K562 (cell line): ENCODE results near the gene FSTL3. TPM values are rescaled to one million over a fixed set of nuclear protein-coding genes. Genes with fewer than 3 reads are reported as not detected.
A peak's percentile ranks its signal among the peaks of the same experiment; 100 is the strongest.

Source experiments
- ATAC-seq: fragments of 200-7000 bp; cut with Tn5 transposase; 3 replicates; pipeline ENCODE4 v1.9.1; 2020; ENCODE audit warnings: moderate library complexity
- BruUV-seq: library from RNA; stranded (reverse); fragments of 400-500 nt; replicated peaks from 2 replicates; lab custom pipeline; 2021; lab: Mats Ljungman, UMichigan
- CTCF ChIA-PET: fragments of 300-600 bp; formaldehyde crosslinking; extraction: SDS; loops from one replicate; lab custom pipeline; 2021; ENCODE audit warnings: low intra/inter-chr PET ratio; lab: Yijun Ruan, JAX
- POLR2A ChIA-PET: fragments of 300-600, 350-650 bp; sonication (Branson Sonifier 250); formaldehyde crosslinking; extraction: SDS; loops from one replicate; lab custom pipeline; 2021; ENCODE audit warnings: antibody characterized with exemption, inconsistent platforms; lab: Yijun Ruan, JAX
- DNase-seq, 4 experiments: peaks; one replicate each; pipeline versions ENCODE4 v3.0.0 to v3.0.0-alpha.2; 2011 to 2018; ENCODE audit warnings: low spot score in 3 of 4, mixed read lengths in 3 of 4; ENCODE audit errors: extremely low read depth in 1 of 4
- FAIRE-seq: peaks from 2 replicates; lab custom pipeline; 2011; peaks lifted over from hg19 to GRCh38; lab: Jason Lieb, UNC
- H2AFZ ChIP-seq: 2 replicates; pipeline ENCODE4 v1.6.0; 2011; ENCODE audit warnings: low read depth, low read length, control low read depth, inconsistent platforms
- H3K27ac ChIP-seq: fragments of 200-600 bp; 3 replicates; pipeline ENCODE4 v1.8.0; 2011; ENCODE audit warnings: low read depth, mild to moderate bottlenecking, control low read depth, inconsistent platforms, low read length, moderate library complexity, mixed read lengths; ENCODE audit errors: extremely low read depth
- H3K27me3 ChIP-seq, 2 experiments: fragments of 300-600 bp in 1 of 2; 2 replicates in 1 of 2; 3 replicates in 1 of 2; pipeline versions ENCODE4 v1.6.0 to v1.8.0; 2011; ENCODE audit warnings: inconsistent platforms in 2 of 2, low read length in 2 of 2, mild to moderate bottlenecking in 1 of 2, mixed read lengths in 1 of 2, moderate library complexity in 1 of 2; ENCODE audit not compliant: control insufficient read depth in 2 of 2, insufficient read depth in 2 of 2
- H3K36me3 ChIP-seq: fragments of 300-600 bp; 3 replicates; pipeline ENCODE4 v1.8.0; 2011; ENCODE audit warnings: mild to moderate bottlenecking, low read length, inconsistent platforms; ENCODE audit not compliant: control insufficient read depth, insufficient read depth
- H3K4me1 ChIP-seq, 2 experiments: fragments of 200-600 bp in 1 of 2; replicated peaks in 1 of 2; 2 replicates in 1 of 2; 3 replicates in 1 of 2; pipeline versions ENCODE4 v1.5.1 to v1.8.0; 2011; ENCODE audit warnings: inconsistent platforms in 2 of 2, low read length in 2 of 2, mild to moderate bottlenecking in 1 of 2, mixed read lengths in 1 of 2, moderate library complexity in 1 of 2; ENCODE audit not compliant: control insufficient read depth in 2 of 2, insufficient read depth in 2 of 2
- H3K4me2 ChIP-seq: 2 replicates; pipeline ENCODE4 v1.6.1; 2011; ENCODE audit warnings: low read length, control low read depth, inconsistent platforms, mixed read lengths; ENCODE audit not compliant: insufficient read depth
- H3K4me3 ChIP-seq: fragments of 200-600 bp; sonication (generic), shearing (Covaris generic); 2 replicates; pipeline ENCODE4 v1.5.1; 2016; ENCODE audit warnings: control low read depth, inconsistent platforms
- H3K79me2 ChIP-seq: fragments of 200-600 bp; 3 replicates; pipeline ENCODE4 v1.8.0; 2011; ENCODE audit warnings: low read length, inconsistent platforms; ENCODE audit not compliant: control insufficient read depth, insufficient read depth
- H3K9ac ChIP-seq, 2 experiments: 2 replicates each; pipeline versions ENCODE4 v1.6.0 to v1.6.1; 2011; ENCODE audit warnings: low read depth in 2 of 2, low read length in 2 of 2, control low read depth in 1 of 2, inconsistent platforms in 1 of 2, mild to moderate bottlenecking in 1 of 2, mixed read lengths in 1 of 2; ENCODE audit not compliant: insufficient read depth in 1 of 2
- H3K9me1 ChIP-seq: one replicate; pipeline ENCODE4 v1.6.0; 2011; ENCODE audit warnings: inconsistent platforms, mild to moderate bottlenecking, low read length, moderate library complexity; ENCODE audit not compliant: control insufficient read depth, insufficient read depth
- H3K9me3 ChIP-seq: replicated peaks from 2 replicates; pipeline ENCODE4 v1.5.1; 2011; ENCODE audit warnings: low read depth, low read length, inconsistent platforms; ENCODE audit not compliant: control insufficient read depth, insufficient read depth
- H4K20me1 ChIP-seq: replicated peaks from 2 replicates; pipeline ENCODE4 v1.6.1; 2011; ENCODE audit warnings: low read length, inconsistent platforms, mixed read lengths; ENCODE audit not compliant: control insufficient read depth, insufficient read depth
- BCL6 ChIP-seq: fragments of 250-450 bp; sonication (Bioruptor Pico); IDR thresholded peaks from 2 replicates; pipeline ENCODE4 v1.4.0; 2020
- BRF1 ChIP-seq: IDR thresholded peaks from 3 replicates; pipeline ENCODE4 v1.6.1; 2011; ENCODE audit warnings: borderline replicate concordance, mild to moderate bottlenecking; ENCODE audit not compliant: insufficient read length; ENCODE audit errors: extremely low read depth
- ELF2 ChIP-seq: fragments of 250-450 bp; sonication (Bioruptor Pico); IDR thresholded peaks from 2 replicates; pipeline ENCODE4 v1.5.0; 2021; ENCODE audit warnings: mild to moderate bottlenecking
- FUS ChIP-seq: fragments of 200-400 bp; formaldehyde crosslinking; optimal IDR thresholded peaks from 2 replicates; pipeline ENCODE3; 2017; ENCODE audit warnings: low read depth, low read length
- KHSRP ChIP-seq: fragments of 450-650 bp; IDR thresholded peaks from 2 replicates; pipeline ENCODE4 v1.6.1; 2017
- POLR2G ChIP-seq: fragments of 200-400 bp; formaldehyde crosslinking; IDR thresholded peaks from 2 replicates; pipeline ENCODE4 v1.6.1; 2017; ENCODE audit warnings: low read depth, mild to moderate bottlenecking, antibody characterized with exemption, low read length, moderate library complexity
- SETDB1 ChIP-seq: IDR thresholded peaks from one replicate; pipeline ENCODE4 v1.6.1; 2012; ENCODE audit warnings: low read length, control low read depth, inconsistent platforms
- ZSCAN29 ChIP-seq: fragments of 450-650 bp; IDR thresholded peaks from 2 replicates; pipeline ENCODE4 v1.6.1; 2017
- WGBS: fragments of 100-300 bp; shearing (Covaris generic); methylation state at CpG from one replicate; pipeline ENCODE4 v1.1.6; 2016; ENCODE audit warnings: low coverage, mixed read lengths; ENCODE audit not compliant: insufficient coverage; ENCODE audit errors: missing lambda C conversion rate; 5-methylcytosine and 5-hydroxymethylcytosine counted together
- in situ Hi-C: fragments of 300-500 bp; cut with MboI; formaldehyde crosslinking; loops from 4 replicates; pipeline ENCODE4 v1.15.0; 2018; ENCODE audit warnings: inconsistent platforms, mixed read lengths
- intact Hi-C: fragments of 100-400 bp; cut with micrococcal nuclease; formaldehyde crosslinking; loops from 2 replicates; pipeline ENCODE4 v1.14.2; 2022
- polyA plus RNA-seq, 8 experiments: library from polyadenylated mRNA; depleted of rRNA in 4 of 8; stranded (reverse) in 5 of 8; unstranded in 3 of 8; fragments of >200 nt; fragmentation: Nextera tagmentation in 2 of 8; fragmentation: Illumina TruSeq in 1 of 8; extraction: Ambion mirVana in 2 of 8; extraction: Trizol in 1 of 8; gene quantifications; 2 replicates each; pipeline versions ENCODE4 v1.2.1 to v1.2.3, GENCODE V29; 2011 to 2014; ENCODE audit warnings: inconsistent platforms in 1 of 8, missing spikeins in 1 of 8
- total RNA-seq, 7 experiments: library from RNA; depleted of rRNA in 6 of 7; stranded (reverse); fragments of >200 nt in 6 of 7; fragmentation: Illumina TruSeq in 2 of 7; extraction: Trizol in 2 of 7; gene quantifications; 2 replicates each; pipeline versions ENCODE4 v1.2.1 to v1.2.3, GENCODE V29; 2011 to 2021; ENCODE audit warnings: low replicate concordance in 1 of 7

The FSTL3 gene
- total and polyA plus RNA-seq, 9 of the 15 experiments (the other 6 are each of a cell fraction or from before 2014, with no cell fraction given), result 0.35 to 6.8 (median 4.2) TPM; not detected in 1

- 59% methylated on average over 22 of the region's 25 CpGs for WGBS
- H3K4me2 ChIP-seq, result no peak overlapping the region
- H3K9me1 ChIP-seq, result peaks cover 7% of the 10 kb centered on the region
- in situ Hi-C loops (no loop called here), intact Hi-C loops (no loop called here)
- H3K27ac ChIP-seq, result no peak overlapping the region
- TF ChIP-seq BRF1 (no peak), SETDB1 (no peak), BCL6 (no peak), ZSCAN29 (no peak), POLR2G (no peak), FUS (no peak), ELF2 (CRISPR knock-in tag) (no peak), KHSRP (no peak)
- peaks cover 5 to 61% of the 10 kb centered on the region in 2 experiments; a peak in 4 of 5 replicates for H3K4me1 ChIP-seq
- BruUV-seq, result no TSS peak
- H4K20me1 ChIP-seq, result no peaks in the 10 kb centered on the region
- peak overlapping the region in 1 of 2 experiments; percentile 83; a peak in 2 of 4 replicates for H3K9ac ChIP-seq
- DNase-seq (no peak), FAIRE-seq (no peak), ATAC-seq (no peak)
- no peak overlapping the region for H2AFZ ChIP-seq
- H3K79me2 ChIP-seq, result peaks cover 8% of the 10 kb centered on the region
- POLR2A ChIA-PET, result no interaction called here
- no peaks in the 10 kb centered on the region for H3K9me3 ChIP-seq
- H3K27me3 ChIP-seq, result no peaks in the 10 kb centered on the region
- no peaks in the 10 kb centered on the region for H3K36me3 ChIP-seq
- CTCF ChIA-PET, result no interaction called here
- no peak overlapping the region for H3K4me3 ChIP-seq
Measured at GRCh38 chr19:682678-683320, 6.6 kb downstream of the FSTL3 start.
